Kidney epithelial cell (primary cell): ENCODE measurements around the gene WDHD1. TPM values are rescaled to one million over a fixed set of nuclear protein-coding genes. Genes with fewer than 3 reads are reported as not detected.

Experiments
- DNase-seq: peaks from one replicate; pipeline ENCODE4 v3.0.0-alpha.2; 2010; ENCODE audit warnings: low read depth
- H3K27me3 ChIP-seq: 2 replicates; pipeline ENCODE4 v1.6.0; 2011; ENCODE audit warnings: low read length; ENCODE audit not compliant: control insufficient read depth, insufficient read depth
- H3K36me3 ChIP-seq: 2 replicates; pipeline ENCODE4 v1.5.1; 2011; ENCODE audit warnings: low read length; ENCODE audit not compliant: control insufficient read depth, insufficient read depth
- H3K4me3 ChIP-seq: 2 replicates; pipeline ENCODE4 v1.5.1; 2011; ENCODE audit warnings: low read depth, mild to moderate bottlenecking, control low read depth, low read length
- total RNA-seq: library from RNA; depleted of rRNA; stranded (reverse); fragments of >200 nt; gene quantifications from 2 replicates; pipeline ENCODE4 v1.2.3, GENCODE V29; 2015
- TF ChIP-seq, protein P1 (sequence below): IDR thresholded peaks from 2 replicates; pipeline ENCODE4 v1.5.1; 2011; ENCODE audit warnings: mild to moderate bottlenecking, moderate library complexity, low read length, control low read depth, inconsistent platforms; ENCODE audit not compliant: insufficient read depth, poor library complexity, severe bottlenecking

WDHD1 gene
- total RNA-seq, 1 donor from 2014 or later, result 8.0 TPM

DNA sequence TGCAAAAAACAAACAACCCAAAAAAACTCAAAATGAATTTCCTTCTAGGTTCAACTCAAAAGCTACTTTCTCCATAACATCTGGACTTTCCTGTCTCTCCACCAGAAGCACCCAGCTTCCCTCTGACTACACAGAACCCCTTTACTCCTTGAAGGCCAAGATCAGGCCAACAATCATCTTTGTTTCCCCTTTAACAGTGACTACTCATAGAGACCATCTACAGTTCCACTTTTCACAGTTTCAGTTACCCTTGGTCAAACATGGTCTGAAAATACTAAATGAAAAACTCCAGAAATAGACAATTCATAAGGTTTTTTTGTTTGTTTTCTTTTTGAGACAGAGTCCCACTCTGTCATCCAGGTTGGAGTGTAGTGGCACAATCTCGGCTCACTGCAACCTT, 136.1 kb downstream of the WDHD1 start:
- H3K36me3 ChIP-seq, result no peaks in the 10 kb centered on the region
- H3K4me3 ChIP-seq, result no peak overlapping the region
- DNase-seq, result no peak
- TF ChIP-seq, protein P1, sequence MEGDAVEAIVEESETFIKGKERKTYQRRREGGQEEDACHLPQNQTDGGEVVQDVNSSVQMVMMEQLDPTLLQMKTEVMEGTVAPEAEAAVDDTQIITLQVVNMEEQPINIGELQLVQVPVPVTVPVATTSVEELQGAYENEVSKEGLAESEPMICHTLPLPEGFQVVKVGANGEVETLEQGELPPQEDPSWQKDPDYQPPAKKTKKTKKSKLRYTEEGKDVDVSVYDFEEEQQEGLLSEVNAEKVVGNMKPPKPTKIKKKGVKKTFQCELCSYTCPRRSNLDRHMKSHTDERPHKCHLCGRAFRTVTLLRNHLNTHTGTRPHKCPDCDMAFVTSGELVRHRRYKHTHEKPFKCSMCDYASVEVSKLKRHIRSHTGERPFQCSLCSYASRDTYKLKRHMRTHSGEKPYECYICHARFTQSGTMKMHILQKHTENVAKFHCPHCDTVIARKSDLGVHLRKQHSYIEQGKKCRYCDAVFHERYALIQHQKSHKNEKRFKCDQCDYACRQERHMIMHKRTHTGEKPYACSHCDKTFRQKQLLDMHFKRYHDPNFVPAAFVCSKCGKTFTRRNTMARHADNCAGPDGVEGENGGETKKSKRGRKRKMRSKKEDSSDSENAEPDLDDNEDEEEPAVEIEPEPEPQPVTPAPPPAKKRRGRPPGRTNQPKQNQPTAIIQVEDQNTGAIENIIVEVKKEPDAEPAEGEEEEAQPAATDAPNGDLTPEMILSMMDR, result no peak
- no peaks in the 10 kb centered on the region for H3K27me3 ChIP-seq

DNA sequence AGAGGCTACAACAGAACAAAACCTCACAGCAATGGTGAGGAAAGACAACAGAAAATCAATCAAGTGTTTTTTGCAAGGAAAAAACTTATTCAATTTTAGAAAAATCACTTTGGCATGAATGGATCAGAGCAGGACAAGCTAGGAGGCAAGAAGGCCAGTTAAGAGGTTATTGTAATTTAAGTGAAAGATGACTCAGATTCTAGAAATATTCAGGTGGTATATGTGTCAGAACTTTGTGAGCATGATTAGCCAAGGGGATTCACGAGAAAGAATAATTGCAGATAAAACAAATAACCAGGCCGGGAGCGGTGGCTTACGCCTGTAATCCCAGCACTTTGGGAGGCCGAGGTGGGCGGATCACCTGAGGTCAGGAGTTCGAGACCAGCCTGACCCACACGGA, 137.0 kb downstream of the WDHD1 start:
- no peak for DNase-seq
- no peaks in the 10 kb centered on the region for H3K36me3 ChIP-seq
- no peaks in the 10 kb centered on the region for H3K27me3 ChIP-seq
- no peak overlapping the region for H3K4me3 ChIP-seq
- TF ChIP-seq, protein P1, result no peak

Other genes with a start within 250 kb of the WDHD1 start
- 30.8 and 30.9 TPM in 2 replicates for gene GCH1, start 124.3 kb downstream of the WDHD1 start, total RNA-seq
- 18.6 and 18.7 TPM in 2 replicates for gene SOCS4, start 137 bp upstream of the WDHD1 start, total RNA-seq
- gene MAPK1IP1L, start 24.5 kb upstream of the WDHD1 start, total RNA-seq, result 114 and 147 TPM in 2 replicates
- gene LGALS3, start 102.2 kb upstream of the WDHD1 start, total RNA-seq, result 114 and 126 TPM in 2 replicates
- gene DLGAP5, start 164.5 kb upstream of the WDHD1 start, total RNA-seq, result 4.4 and 5.3 TPM in 2 replicates
- 16.6 and 18.4 TPM in 2 replicates for gene FBXO34, start 244.3 kb upstream of the WDHD1 start, total RNA-seq